Endothelial cell (in vitro differentiated cells): Measurements from ENCODE around the gene LRRTM3. TPM values are rescaled to one million over a fixed set of nuclear protein-coding genes. Genes with fewer than 3 reads are reported as not detected.

Experiments
- DNase-seq: peaks from one replicate; pipeline ENCODE4 v3.0.0; 2021; ENCODE audit warnings: low spot score
- H3K27ac Mint-ChIP-seq: one replicate; pipeline ENCODE4 v1.8.0; 2021; ENCODE audit warnings: mixed read lengths, inconsistent platforms; ENCODE audit not compliant: unreplicated experiment
- H3K27me3 Mint-ChIP-seq: one replicate; pipeline ENCODE4 v1.8.0; 2021; ENCODE audit warnings: mild to moderate bottlenecking, moderate library complexity, mixed read lengths, inconsistent platforms; ENCODE audit not compliant: unreplicated experiment
- H3K36me3 Mint-ChIP-seq: one replicate; pipeline ENCODE4 v1.8.0; 2021; ENCODE audit warnings: mild to moderate bottlenecking, low read depth, mixed read lengths, inconsistent platforms; ENCODE audit not compliant: unreplicated experiment
- H3K4me1 Mint-ChIP-seq: one replicate; pipeline ENCODE4 v1.8.0; 2021; ENCODE audit warnings: mild to moderate bottlenecking, mixed read lengths, inconsistent platforms; ENCODE audit not compliant: unreplicated experiment
- H3K4me3 Mint-ChIP-seq: one replicate; pipeline ENCODE4 v1.8.0; 2021; ENCODE audit warnings: mild to moderate bottlenecking, mixed read lengths, inconsistent platforms; ENCODE audit not compliant: unreplicated experiment
- H3K9me3 Mint-ChIP-seq: one replicate; pipeline ENCODE4 v1.8.0; 2021; ENCODE audit warnings: mixed read lengths, inconsistent platforms; ENCODE audit not compliant: unreplicated experiment
- CTCF ChIP-seq: fragments of 200-600 bp; sonication (generic); IDR thresholded peaks from one replicate; pipeline ENCODE4 v1.5.0; 2021; ENCODE audit warnings: antibody characterized with exemption; ENCODE audit not compliant: unreplicated experiment
- total RNA-seq: library from RNA; stranded (reverse); fragmentation: NEBNext Ultra II Directional; extraction: Animal tissue kit (Norgen Biotek cat#: 25700); gene quantifications from one replicate; pipeline ENCODE4 v1.2.1, GENCODE V29; 2021; ENCODE audit not compliant: unreplicated experiment

Gene LRRTM3
- total RNA-seq, 1 donor from 2014 or later = not detected

GRCh38 chr10:66964946-66965345, 39.1 kb downstream of the LRRTM3 start:
- no peak for TF ChIP-seq CTCF
- no peak for DNase-seq
- Mint-ChIP-seq H3K9me3 (no peaks in the 10 kb centered on the region), H3K27me3 (peaks cover 2% of the 10 kb centered on the region), H3K4me1 (peaks cover 4% of the 10 kb centered on the region), H3K36me3 (no peaks in the 10 kb centered on the region), H3K4me3 (no peak overlapping the region), H3K27ac (no peak overlapping the region)

- Mint-ChIP-seq H3K27me3 (peaks cover 2% of the 10 kb centered on the region), H3K36me3 (no peaks in the 10 kb centered on the region), H3K4me1 (peaks cover 3% of the 10 kb centered on the region), H3K4me3 (no peak overlapping the region), H3K9me3 (no peaks in the 10 kb centered on the region), H3K27ac (no peak overlapping the region)
- no peak for DNase-seq
- TF ChIP-seq CTCF = no peak
Measured at GRCh38 chr10:66980246-66980815, 54.5 kb downstream of the LRRTM3 start.

GRCh38 chr10:66981361-66982052, 55.7 kb downstream of the LRRTM3 start:
- Mint-ChIP-seq H3K36me3 (no peaks in the 10 kb centered on the region), H3K27ac (no peak overlapping the region)

GRCh38 chr10:66982053-66982420, 56.2 kb downstream of the LRRTM3 start:
- Mint-ChIP-seq H3K36me3 (no peaks in the 10 kb centered on the region), H3K27me3 (peaks cover 2% of the 10 kb centered on the region), H3K9me3 (no peaks in the 10 kb centered on the region), H3K4me1 (peaks cover 3% of the 10 kb centered on the region), H3K4me3 (no peak overlapping the region), H3K27ac (no peak overlapping the region)
- no peak for TF ChIP-seq CTCF
- DNase-seq = no peak

More at GRCh38 chr10:66981361-66982052, 55.7 kb downstream of the LRRTM3 start:
- no peak for DNase-seq
- peaks cover 2% of the 10 kb centered on the region for H3K27me3 Mint-ChIP-seq
- H3K4me1 Mint-ChIP-seq = peaks cover 3% of the 10 kb centered on the region
- H3K4me3 Mint-ChIP-seq = no peak overlapping the region
- no peak for TF ChIP-seq CTCF
- no peaks in the 10 kb centered on the region for H3K9me3 Mint-ChIP-seq

GRCh38 chr10:66982792-66983474, 57.1 kb downstream of the LRRTM3 start:
- no peak for TF ChIP-seq CTCF
- DNase-seq = peak; percentile 4
- Mint-ChIP-seq H3K27me3 (peaks cover 2% of the 10 kb centered on the region), H3K36me3 (no peaks in the 10 kb centered on the region), H3K9me3 (no peaks in the 10 kb centered on the region), H3K4me3 (no peak overlapping the region), H3K4me1 (peaks cover 3% of the 10 kb centered on the region), H3K27ac (no peak overlapping the region)
